ENCODE data around the gene CPPED1.

- no peak for TF ChIP-seq FOXM1 (IDR thresholded peaks at IDR 0.05; ENCODE audit: borderline replicate concordance)
- TF ChIP-seq L3MBTL2 (conservative IDR thresholded peaks at IDR 0.05), result no peak
- TF ChIP-seq FOXK2 (IDR thresholded peaks at IDR 0.05), result no peak
- no peak for TF ChIP-seq CTBP1 (IDR thresholded peaks at IDR 0.05; ENCODE audit: borderline replicate concordance)
Measured at GRCh38 chr16:12802048-12802447, 1.6 kb downstream of the CPPED1 start.

Measured in HEK293T (cell line).